A549 (cell line): ENCODE results near the gene SUSD1.
"Not testable (repeated sequence)": the region's sequence is repeated elsewhere in the genome, so short reads cannot be mapped to it uniquely, and the experiment has no call there.

Experiments
- CBX2 ChIP-seq: fragments of 200-600 bp; sonication (generic); IDR thresholded peaks from 2 replicates; pipeline ENCODE4 v1.6.1; 2016; ENCODE audit warnings: low read depth, mild to moderate bottlenecking, borderline replicate concordance
- CTCF ChIP-seq: fragments of >200 bp; sonication (Bioruptor Twin); formaldehyde crosslinking; IDR thresholded peaks from 3 replicates; pipeline ENCODE4 v1.5.1; 2016
- EHMT2 ChIP-seq: fragments of 200-600 bp; sonication (generic); IDR thresholded peaks from 2 replicates; pipeline ENCODE4 v1.6.1; 2016; ENCODE audit warnings: antibody characterized with exemption, low read depth, mild to moderate bottlenecking, moderate library complexity
- EP300 ChIP-seq, 2 experiments: fragments of >200 bp; sonication (Bioruptor Twin); formaldehyde crosslinking; IDR thresholded peaks; 2 replicates in 1 of 2; 3 replicates in 1 of 2; pipeline ENCODE4 v1.6.1; 2016 to 2017
- HDAC2 ChIP-seq: fragments of 200-600 bp; sonication (generic); IDR thresholded peaks from 2 replicates; pipeline ENCODE4 v1.6.1; 2016
- HOXA7 ChIP-seq: fragments of 250-450 bp; sonication (Bioruptor Pico); IDR thresholded peaks from 2 replicates; pipeline ENCODE4 v1.5.0; 2020; ENCODE audit warnings: mild to moderate bottlenecking, moderate library complexity
- POLR2A ChIP-seq: IDR thresholded peaks from 2 replicates; pipeline ENCODE4 v1.6.1; 2012; ENCODE audit warnings: mild to moderate bottlenecking, low read length
- RFX5 ChIP-seq: fragments of 450-650 bp; IDR thresholded peaks from 2 replicates; pipeline ENCODE4 v1.7.1; 2014; ENCODE audit warnings: antibody characterized with exemption, mild to moderate bottlenecking, moderate library complexity
- USF2 ChIP-seq: fragments of 450-650 bp; IDR thresholded peaks from 2 replicates; pipeline ENCODE4 v1.6.1; 2014; ENCODE audit warnings: antibody characterized with exemption
- ZFP36 ChIP-seq: fragments of 450-650 bp; IDR thresholded peaks from 2 replicates; pipeline ENCODE4 v1.6.1; 2014; ENCODE audit warnings: borderline replicate concordance; ENCODE audit not compliant: partially characterized antibody

- TF ChIP-seq HOXA7 (CRISPR knock-in tag); USF2; CTCF; CBX2; POLR2A; ZFP36; EHMT2; EP300 (IDR thresholded peaks at IDR 0.05); RFX5; HDAC2: not testable (repeated sequence)
Observed at GRCh38 chr9:112133806-112134205, 41.3 kb downstream of the SUSD1 start.
